HG03159 (cell line): Measurements from ENCODE around the gene SMARCA2.

Experiments used
- ATAC-seq: cut with Tn5 transposase; IDR thresholded peaks from one replicate; pipeline ENCODE4 v1.9.1; 2021; ENCODE audit warnings: mild to moderate bottlenecking, moderate library complexity; ENCODE audit not compliant: unreplicated experiment

Gene SMARCA2

DNA sequence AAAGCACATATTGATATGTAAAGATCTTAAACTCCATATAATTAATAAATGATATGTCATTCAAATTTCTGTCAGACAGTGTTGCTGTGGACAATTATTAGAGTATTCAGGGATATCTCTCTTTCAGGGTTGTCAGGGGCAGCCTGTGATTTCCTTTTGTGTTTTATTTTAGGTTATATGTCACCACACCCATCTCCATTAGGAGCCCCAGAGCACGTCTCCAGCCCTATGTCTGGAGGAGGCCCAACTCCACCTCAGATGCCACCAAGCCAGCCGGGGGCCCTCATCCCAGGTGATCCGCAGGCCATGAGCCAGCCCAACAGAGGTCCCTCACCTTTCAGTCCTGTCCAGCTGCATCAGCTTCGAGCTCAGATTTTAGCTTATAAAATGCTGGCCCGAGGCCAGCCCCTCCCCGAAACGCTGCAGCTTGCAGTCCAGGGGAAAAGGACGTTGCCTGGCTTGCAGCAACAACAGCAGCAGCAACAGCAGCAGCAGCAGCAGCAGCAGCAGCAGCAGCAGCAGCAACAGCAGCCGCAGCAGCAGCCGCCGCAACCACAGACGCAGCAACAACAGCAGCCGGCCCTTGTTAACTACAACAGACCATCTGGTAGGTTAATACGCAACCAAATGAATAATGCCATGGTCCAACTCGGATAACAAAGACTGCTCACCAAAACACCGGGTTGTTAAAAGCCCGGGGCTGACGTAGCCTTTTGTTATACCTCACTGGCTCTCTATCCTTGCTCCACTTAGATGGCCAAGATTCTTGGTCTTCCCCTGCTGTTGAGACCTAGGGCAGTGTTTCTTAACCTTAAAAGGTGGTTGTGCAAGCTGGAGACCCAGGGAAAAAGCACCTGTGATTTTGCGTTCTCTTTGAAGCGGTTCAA lies 24.4 kb downstream of the SMARCA2 start:
- no peak for ATAC-seq

DNA sequence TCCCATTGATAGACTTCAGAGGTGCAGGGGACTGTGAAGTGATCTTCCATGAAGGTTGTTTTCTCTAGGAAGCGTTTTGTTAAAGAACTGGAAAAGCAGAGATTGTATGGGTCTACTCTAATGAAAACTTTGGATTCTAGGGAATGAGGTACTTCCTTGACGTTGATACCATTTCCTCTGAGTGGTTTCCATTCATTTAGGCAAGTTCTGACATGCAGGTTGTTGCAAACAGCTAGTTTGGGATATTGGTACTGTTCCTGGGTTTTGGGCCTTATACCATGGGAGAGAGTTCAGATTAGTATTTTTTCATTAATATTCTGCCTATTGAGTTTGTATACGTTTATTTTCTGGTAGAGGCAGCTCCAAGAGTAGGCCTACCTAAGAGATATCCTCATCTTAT lies 25.7 kb downstream of the SMARCA2 start:
- no peak for ATAC-seq

DNA sequence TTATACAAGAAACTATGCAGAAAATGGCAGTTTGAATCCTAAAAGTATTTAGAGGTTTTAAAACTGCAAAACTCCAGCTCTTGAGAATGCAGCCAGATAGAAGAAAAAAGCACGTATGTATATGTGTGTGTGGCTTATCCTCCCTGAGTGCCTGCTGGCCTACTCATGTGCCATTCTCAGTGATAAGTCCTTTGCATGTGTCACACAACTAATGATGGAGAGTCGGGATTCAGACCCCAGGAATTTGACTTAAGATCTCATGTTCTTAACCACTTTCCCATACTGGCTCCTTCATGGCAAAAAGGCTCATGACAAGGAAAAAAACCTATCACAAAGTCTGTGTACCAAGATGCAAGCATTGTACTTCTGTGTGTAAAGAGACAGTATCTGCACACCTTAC lies 26.6 kb downstream of the SMARCA2 start:
- no peak for ATAC-seq

DNA sequence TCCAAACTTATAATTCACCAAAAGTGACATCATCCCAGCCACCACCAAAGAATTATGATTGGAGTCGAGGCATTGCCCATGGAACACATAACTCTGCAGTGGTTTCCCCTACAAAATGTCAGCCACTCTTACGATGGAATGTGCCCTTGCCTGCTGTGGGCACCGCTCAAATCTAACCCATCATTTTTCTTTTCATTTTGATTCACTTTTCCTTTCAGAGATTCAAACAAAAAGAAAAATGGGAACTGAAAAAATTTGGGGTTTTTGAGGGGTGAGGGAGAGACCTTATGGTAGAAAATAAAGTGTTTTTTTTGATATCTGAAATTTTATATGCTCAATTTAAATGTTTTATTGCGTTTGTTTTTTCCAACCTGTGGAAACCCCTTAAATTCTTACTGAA lies 28.1 kb downstream of the SMARCA2 start:
- no peak for ATAC-seq

DNA sequence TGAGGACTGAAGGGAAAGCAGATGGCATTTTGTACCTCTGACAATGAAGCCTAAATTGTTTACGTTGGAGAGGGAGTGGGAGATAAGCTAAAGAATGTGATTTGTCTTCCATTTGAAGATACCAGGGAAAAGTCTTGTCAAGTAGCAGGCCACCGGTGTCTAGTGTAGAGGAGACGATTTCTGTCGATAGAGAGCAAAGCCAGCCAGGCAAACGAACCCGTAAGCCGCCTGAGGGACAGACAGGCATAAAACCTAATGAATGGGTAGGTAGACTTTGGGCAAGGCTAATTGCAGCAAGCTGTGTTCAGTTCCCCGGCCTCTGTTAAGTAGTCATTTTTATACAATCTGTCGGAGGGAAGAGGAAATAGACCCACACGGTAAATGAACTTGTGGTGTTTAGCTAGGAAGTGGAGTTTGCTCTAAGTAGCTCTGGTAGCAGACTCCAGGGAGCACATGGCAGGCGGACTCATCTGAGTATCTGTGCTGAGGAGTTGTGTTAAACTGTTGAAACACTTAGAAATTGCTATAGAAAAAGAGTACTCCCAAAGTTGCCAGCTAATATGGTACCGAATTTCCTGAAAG lies 28.8 kb downstream of the SMARCA2 start:
- peak; percentile 65 for ATAC-seq

DNA sequence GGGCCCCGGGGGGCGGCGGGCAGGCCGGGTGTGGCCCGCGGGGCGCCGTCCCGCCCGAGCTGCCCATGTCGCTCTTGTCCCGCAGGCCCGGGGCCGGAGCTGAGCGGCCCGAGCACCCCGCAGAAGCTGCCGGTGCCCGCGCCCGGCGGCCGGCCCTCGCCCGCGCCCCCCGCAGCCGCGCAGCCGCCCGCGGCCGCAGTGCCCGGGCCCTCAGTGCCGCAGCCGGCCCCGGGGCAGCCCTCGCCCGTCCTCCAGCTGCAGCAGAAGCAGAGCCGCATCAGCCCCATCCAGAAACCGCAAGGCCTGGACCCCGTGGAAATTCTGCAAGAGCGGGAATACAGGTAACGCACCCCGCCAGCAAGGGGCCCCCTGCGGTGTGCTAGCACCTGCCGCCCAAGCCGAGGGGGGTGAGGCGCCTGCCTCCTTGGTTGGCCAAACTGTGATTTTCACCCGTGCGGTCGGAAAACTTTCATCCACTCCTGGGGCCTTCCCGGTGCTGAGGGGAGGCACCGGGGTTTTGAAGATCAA lies 32.1 kb downstream of the SMARCA2 start:
- ATAC-seq: no peak

DNA sequence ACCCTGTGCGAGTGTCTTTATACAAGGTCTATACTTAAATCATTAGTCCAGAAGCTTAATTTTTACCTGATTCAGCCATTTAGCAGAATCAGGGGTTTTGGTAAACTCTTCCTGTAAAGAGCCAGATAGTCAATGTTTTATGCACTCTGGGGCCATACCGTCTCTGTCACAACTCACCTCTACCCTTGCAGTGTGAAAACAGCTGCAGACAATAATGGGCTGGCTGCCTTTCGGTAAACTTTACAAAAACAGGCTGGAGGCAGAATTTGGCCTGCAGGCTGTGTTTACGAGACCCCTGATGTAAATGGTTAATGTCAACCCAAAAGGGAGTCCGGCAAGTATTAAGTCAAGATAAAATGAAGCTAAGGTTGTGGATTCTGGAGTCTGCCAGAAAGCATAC lies 32.8 kb downstream of the SMARCA2 start:
- no peak for ATAC-seq

DNA sequence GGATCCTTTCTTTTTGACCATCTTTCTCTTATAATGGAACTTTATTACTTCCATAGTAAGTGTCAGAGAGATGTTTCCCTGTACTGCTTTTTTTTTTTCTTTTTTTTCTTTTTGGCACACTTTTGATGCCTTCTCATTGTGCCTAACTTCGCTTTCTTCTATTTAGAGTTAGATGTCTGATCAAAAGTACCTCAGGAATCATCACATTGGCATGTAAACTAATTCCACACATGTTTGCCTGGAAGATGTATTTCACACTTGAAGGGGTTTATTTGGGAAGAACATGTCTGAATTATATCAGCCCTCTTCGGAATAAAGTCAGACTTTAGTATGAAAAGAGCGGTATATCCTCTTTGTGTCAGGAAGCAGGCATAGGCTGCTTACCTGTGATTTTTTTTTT lies 35.1 kb downstream of the SMARCA2 start:
- ATAC-seq: no peak

DNA sequence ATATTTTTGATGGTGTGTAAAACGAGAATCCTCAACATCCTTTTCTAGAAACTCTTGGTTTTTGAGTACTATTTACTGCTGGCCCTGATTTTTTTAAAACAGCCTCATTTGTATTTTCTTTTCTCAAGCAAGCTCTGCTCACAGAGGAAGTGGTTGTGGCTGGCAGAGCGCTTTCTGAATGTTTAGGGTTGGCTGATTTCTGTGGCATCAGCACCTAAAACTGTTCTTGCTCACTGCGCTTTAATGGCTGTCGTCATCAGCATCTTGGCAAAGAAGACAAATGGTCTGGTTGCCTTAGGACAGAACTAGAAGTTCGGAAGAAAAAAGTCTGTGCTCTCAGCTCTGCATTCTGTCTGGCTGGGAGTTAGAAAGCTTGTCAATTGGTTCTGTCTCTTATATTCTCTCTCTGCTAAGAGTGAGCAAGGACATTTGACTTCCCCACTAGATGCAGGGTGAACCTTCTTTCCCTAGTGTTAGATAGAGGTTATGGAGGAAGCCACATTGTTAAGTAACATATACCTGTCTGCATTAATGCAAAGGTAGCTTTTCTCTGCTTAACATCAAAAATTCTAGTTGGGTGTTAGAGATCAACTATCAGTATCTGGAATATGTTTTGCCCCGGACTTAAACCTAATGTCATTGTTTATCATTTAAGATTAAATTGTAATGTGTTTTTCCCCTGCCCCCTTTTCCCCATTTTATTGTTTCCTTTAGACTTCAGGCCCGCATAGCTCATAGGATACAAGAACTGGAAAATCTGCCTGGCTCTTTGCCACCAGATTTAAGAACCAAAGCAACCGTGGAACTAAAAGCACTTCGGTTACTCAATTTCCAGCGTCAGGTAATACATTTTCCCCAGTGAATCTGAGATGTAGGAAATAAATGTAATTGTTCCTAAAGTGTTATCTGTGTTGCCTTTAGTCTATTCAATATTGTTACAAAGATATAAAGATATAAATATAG lies 39.0 kb downstream of the SMARCA2 start:
- ATAC-seq: peak; percentile 98

DNA sequence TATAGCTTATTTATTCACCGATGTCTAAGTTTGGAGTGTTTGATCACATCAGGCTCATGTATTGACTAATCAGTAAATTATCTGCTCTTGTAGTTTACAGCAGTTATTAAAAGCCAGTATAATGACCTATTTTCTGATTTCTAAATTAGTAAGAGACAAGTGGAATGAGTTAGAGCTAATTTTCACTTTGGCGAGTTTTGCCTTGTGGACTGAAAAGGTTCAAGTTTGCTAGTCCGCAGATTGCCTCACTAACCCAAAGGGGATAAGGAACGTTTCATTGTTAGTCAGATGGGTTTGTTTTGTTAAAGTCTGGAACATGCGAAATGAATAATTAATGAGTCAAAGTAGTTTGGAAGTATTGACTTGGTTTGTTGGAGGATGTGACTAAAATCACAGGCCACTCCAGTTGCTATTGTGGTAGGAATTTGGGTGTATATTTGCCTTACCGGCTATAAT lies 40.1 kb downstream of the SMARCA2 start:
- no peak for ATAC-seq

DNA sequence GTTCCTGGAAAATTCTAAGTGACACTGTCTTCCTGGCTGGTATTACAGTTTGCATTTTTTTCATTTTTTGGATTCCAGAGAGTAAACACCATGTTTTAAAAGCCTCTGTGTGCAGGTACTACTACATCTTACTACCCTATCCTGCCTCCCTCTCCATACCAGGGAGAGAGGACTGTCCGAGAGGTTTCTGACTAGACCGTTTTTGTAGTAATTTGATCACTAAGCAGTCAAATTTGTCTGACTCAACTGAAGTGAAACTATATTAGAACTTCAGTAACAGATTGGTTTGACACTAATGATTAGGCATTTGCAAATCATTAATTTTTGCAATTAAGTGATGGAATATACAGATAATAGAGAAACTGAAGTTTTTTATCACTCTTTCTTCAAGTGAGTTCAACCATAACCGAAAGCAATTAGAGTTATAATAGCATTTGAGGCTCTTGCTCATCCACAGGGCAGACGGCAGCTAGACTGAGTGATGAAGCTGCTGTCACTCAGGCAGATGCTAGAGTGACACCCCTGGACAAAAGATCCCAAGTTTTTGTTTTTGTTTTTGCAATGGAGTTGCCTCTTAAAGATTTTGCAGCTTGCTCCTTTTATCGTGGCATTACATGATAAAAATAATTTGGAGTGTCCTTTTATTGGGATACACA lies 44.3 kb downstream of the SMARCA2 start:
- no peak for ATAC-seq

DNA sequence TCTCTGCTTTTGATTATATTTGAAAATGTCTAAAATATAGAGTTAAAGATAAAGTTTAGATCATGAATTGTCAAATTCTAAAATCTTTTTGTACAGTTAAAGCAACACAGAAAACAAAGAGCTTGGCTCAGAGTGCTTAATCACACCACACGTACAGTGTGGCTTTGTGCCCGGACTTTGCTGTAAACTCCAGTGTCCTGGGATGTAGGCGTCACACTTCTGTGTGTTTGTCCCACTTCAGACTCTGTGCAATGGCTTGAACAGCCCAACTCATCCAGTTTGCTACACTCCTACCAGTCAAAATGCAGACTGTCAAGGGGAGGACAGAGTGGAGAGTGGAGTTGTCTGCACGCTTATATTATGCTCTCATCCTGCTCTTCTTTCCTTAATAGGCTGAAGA lies 45.3 kb downstream of the SMARCA2 start:
- ATAC-seq: no peak

DNA sequence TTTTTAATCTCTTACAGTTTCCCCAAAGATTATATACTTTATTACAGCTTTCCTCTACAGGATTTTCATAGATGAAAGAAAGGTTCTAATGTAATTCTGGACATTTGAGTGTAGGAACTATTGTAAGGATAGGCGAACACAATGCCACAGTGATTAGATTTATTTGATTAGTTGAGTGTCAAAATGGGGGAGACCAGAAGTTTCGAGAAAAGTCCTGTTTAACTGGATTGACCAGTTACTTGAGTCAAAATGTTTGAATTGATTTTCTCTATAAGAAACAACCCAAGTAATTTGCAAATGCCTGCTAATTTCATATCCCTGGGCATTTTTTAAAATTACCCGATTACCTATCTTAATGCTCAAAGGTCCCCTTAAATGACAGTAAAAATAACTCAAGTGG lies 50.6 kb downstream of the SMARCA2 start:
- ATAC-seq: no peak

DNA sequence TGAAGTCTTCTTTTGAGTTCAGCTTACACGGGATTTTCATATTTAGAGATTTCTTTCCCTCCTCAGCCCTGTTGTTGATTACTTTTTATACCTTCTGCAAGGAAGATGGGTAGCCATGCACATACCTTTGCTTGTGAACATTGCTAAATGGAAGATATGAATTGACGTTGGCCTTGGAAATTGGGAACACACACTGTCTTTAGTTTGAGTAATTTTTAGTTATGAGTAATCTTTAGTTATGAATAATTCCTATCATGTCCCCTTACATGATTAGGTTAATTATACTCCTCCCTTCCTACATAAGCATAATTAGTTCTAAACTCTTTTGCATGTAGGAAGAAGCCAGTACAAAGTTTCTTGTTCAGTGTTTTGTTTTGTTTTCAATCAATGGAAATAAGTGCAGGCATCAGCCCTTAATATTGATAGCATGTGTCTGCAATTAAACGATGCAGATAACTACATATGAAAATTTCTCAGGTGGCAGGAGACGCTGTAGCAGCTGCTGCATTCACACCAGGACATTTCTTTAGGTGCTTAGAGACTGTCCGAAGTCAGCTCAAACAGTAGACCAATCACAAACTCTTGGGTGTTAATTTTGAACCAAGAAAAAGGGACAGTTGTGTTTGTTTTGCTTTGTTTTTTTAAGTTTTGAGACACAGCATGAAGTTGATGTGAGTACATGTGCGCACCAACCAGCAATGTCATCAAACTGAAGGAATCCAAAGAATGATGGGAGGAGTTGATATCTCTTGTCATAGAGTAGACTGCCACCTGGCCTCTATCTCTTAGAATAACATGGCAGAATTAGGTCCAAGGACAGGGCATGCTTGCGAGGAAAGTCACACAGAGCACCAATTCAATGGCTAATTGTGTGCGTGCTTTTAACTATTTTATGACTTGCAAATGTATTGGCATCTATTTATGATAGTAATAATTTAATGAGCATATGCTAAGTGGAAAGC lies 51.4 kb downstream of the SMARCA2 start:
- no peak for ATAC-seq

DNA sequence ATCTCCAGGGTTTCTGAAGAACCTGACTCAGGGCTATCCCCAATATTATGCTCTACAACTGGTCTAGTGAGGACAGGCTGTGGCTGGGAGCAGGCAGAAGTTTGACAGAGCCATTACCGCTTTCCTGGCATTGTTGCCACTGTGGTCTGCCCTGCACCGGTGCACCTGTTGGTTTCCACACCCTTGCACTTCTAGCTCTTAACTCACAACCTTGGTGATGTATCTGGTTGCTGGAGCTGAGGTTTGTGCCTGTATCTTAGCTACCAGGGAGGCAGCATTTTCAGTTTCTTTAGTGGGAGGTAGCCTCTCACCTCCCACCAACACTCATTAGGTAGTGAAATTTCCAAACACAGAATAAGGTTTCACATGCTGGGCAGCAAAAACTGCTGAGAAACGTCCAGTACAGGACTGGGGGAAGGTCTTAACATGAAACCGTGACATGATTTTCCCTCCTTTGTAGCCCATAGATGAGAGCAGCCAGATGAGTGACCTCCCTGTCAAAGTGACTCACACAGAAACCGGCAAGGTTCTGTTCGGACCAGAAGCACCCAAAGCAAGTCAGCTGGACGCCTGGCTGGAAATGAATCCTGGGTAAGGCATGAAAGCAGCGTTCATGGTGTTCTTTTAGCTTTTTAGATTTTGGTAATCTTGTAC lies 57.7 kb downstream of the SMARCA2 start:
- no peak for ATAC-seq

DNA sequence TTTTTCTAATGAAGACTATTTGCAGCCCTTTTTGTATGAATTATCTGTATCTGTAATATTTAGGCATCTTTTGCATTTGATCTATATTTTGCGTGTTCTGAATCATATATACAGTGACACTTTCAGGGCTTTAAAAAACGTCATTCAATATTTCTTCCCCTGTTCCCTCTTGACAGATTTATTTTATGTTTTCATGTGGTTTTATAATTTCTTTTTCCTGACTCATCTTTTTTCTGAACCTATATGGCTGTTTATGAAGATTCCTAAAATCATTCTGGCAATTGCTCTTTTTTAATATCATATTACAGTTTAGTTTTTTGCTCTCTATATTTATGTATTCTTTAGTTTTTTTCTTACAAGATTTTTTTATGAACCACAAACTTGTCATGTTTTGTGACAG lies 67.6 kb downstream of the SMARCA2 start:
- ATAC-seq: no peak

DNA sequence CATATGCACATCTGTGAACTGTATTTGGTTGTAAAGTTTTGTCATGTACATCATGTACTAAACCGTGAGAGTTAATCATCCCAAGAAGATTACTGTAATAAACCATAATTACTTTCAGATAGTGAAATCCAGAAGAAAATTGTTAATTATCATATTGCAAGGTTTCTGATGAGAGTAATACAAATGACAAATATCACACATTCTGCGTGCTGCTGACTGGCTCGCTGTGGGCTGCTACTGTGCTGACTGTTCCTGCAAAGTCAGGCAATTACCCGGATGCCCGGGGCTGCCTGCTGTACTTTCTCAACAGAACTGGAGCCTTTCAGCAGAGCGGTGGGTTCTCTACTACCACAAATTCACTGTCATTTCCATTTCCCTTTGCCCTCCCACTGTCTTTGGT lies 68.3 kb downstream of the SMARCA2 start:
- no peak for ATAC-seq

DNA sequence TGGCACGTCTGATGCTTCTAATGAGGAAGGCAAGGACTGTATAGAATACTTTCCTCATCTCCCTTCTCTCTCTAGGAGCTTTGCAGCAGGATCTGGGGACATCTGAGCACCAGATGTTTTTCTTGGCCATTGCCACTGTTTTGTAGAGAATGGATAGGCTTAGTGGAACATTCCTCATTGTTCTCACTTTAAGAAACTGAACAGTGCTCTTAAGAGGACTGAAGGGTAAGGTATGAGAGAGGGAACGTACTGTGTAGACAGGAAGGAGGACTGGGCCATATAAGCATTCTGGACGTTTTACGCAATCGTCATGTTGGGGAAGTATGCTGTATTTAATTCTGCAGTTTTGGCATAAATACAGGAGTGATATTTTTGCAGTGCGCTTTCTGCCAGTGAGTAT lies 70.6 kb downstream of the SMARCA2 start:
- ATAC-seq: no peak

DNA sequence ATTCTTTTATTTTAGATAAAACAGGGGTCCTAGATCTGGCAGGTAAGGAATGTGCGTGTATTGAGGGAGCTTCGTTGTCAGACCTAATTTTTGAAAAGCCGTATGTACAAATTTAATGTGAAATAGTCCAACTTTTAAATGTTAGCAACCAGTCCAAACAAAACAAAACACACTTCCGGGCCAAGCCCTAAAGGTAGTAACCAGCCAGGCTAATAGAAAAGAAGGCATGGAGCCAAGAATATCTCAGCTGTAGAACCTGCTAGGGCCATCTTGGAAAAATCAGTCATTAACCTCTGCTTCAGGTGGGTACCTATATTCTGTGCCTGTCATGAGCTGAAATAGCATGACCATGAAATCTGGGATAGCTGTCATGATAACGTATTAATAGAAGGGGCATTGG lies 71.0 kb downstream of the SMARCA2 start:
- ATAC-seq: no peak
